Measurements from ENCODE around the gene MRI1. TPM values are rescaled to one million over a fixed set of nuclear protein-coding genes. Genes with fewer than 3 reads are reported as not detected.
A peak's percentile ranks its signal among the peaks of the same experiment; 100 is the strongest.

The MRI1 gene
- total RNA-seq, 4 donors from 2014 or later: 31.2 to 51.8 (median 42.2) TPM

DNA sequence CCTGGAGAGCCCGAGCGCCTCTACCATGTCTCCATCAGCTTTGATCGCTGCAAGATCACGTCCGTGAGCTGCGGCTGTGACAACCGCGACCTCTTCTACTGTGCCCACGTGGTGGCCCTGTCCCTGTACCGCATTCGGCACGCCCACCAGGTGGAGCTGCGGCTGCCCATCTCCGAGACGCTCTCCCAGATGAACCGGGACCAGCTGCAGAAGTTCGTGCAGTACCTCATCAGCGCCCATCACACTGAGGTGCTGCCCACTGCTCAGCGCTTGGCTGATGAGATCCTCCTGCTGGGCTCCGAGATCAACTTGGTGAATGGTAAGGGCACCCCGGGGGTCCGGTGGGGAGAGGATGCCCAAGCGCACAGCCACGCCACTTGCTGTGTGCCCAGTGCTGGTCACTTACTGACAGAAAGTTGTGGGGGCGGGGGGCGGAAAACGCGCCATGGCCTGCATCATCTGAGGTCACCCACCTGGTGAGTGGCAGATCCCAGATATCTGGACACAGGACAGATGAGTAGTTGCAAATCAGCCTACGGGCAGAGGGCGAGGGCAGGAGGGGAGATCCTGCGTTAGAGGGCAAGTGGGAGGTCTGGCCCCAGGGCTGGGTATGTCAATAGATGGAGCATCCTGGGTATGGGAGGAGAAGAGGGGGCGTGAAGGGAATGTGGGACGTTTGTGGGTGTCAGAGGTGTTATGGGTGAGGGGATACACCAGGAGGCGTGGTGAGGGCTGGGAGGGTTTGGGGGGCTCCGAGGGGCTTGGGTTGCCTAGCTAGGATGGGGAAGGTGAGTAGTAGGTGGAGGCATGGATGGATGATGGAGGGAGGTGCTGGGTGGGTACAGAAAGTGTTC, 40.7 kb downstream of the MRI1 start:
- H3K27ac ChIP-seq: no peak overlapping the region
- 69 to 75% methylated on average over 10 to 17 of the region's 35 CpGs for WGBS, 2 donors (ENCODE audit: low coverage in 1 of 2)
- no peak for TF ChIP-seq EP300 (IDR thresholded peaks at IDR 0.05)
- TF ChIP-seq, protein P1, sequence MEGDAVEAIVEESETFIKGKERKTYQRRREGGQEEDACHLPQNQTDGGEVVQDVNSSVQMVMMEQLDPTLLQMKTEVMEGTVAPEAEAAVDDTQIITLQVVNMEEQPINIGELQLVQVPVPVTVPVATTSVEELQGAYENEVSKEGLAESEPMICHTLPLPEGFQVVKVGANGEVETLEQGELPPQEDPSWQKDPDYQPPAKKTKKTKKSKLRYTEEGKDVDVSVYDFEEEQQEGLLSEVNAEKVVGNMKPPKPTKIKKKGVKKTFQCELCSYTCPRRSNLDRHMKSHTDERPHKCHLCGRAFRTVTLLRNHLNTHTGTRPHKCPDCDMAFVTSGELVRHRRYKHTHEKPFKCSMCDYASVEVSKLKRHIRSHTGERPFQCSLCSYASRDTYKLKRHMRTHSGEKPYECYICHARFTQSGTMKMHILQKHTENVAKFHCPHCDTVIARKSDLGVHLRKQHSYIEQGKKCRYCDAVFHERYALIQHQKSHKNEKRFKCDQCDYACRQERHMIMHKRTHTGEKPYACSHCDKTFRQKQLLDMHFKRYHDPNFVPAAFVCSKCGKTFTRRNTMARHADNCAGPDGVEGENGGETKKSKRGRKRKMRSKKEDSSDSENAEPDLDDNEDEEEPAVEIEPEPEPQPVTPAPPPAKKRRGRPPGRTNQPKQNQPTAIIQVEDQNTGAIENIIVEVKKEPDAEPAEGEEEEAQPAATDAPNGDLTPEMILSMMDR (IDR thresholded peaks at IDR 0.05): peak in 3 of 4 experiments; percentile 64 to 71 (median 68)
- H3K9me3 ChIP-seq: no peaks in the 10 kb centered on the region
- H3K4me1 ChIP-seq: peaks cover 0 to 7% (median 0%) of the 10 kb centered on the region in 3 donors
- ATAC-seq: no peak
- no peaks in the 10 kb centered on the region for H3K27me3 ChIP-seq
- H3K4me3 ChIP-seq: no peak overlapping the region
- peaks cover 0 to 39% of the 10 kb centered on the region in 2 donors for H3K36me3 ChIP-seq

DNA sequence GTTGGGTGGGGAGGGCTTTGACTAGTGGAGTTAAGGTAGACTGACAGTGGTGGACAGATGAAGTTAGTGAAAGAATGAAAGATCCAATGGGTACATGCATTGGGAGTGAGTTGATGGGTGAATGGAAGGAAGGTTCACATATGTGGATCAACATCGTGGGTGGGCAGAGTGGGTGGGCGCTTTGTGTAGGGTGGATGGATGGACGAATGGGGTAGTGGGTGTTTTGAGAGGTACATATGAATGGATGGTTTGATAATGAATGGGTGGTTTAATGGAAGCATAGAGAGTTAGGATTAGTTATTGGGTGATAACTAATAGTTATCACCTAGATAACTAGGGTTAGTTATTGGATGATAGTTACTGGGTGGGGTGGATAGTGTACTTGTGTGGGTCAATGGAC, 42.4 kb downstream of the MRI1 start:
- H3K36me3 ChIP-seq: peaks cover 0 to 46% of the 10 kb centered on the region in 2 donors
- H3K27me3 ChIP-seq: no peaks in the 10 kb centered on the region
- H3K4me3 ChIP-seq: no peak overlapping the region
- no peak overlapping the region for H3K27ac ChIP-seq
- no peak for ATAC-seq
- TF ChIP-seq, protein P1 (IDR thresholded peaks at IDR 0.05): no peak
- TF ChIP-seq POLR2A (IDR thresholded peaks at IDR 0.05) (no peak), POLR2AphosphoS5 (IDR thresholded peaks at IDR 0.05) (no peak), EP300 (IDR thresholded peaks at IDR 0.05) (no peak)
- H3K4me1 ChIP-seq: peaks cover 0 to 7% (median 0%) of the 10 kb centered on the region in 3 donors
- WGBS, 2 donors (ENCODE audit: low coverage in 1 of 2): 90 to 91% methylated on average over 3 of the region's 3 CpGs
- H3K9me3 ChIP-seq: no peaks in the 10 kb centered on the region

DNA sequence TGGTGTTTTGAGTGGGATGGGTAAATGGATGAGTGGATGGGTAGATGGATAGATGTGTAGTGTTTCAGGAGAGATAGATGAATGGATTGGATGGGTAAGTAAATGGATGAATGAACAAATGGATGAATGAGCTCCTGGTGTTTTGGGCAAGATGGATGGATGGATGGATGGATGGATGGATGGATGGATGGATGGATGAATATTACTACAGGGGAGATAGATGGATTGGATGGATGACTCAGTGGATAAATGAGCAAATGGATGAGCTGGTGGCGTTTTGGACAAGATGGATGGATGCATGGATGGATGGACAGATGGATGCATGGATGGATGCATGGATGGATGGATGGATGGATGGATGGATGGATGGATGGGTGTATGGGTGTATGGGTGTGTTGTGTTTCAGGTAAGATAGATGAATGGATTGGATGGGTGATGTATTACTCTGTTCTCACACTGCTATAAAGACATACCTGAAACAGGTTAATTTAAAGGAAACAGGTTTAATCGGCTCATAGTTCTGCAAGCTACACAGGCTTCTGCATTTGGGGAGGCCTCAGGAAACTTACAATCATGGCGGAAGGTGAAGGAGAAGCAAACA, 43.2 kb downstream of the MRI1 start:
- Histone ChIP-seq H3K9me3 (no peaks in the 10 kb centered on the region), H3K27ac (no peak overlapping the region), H3K4me3 (no peak overlapping the region), H3K36me3 (peaks cover 0 to 48% of the 10 kb centered on the region in 2 donors), H3K27me3 (no peaks in the 10 kb centered on the region), H3K4me1 (peaks cover 0 to 7% (median 0%) of the 10 kb centered on the region in 3 donors)
- TF ChIP-seq, protein P1 (IDR thresholded peaks at IDR 0.05): no peak
- TF ChIP-seq EP300 (IDR thresholded peaks at IDR 0.05) (no peak), POLR2AphosphoS5 (IDR thresholded peaks at IDR 0.05) (no peak), POLR2A (IDR thresholded peaks at IDR 0.05) (no peak)
- no peak for ATAC-seq
- 87 to 96% methylated on average over 2 to 3 of the region's 3 CpGs for WGBS, 2 donors (ENCODE audit: low coverage in 1 of 2)

DNA sequence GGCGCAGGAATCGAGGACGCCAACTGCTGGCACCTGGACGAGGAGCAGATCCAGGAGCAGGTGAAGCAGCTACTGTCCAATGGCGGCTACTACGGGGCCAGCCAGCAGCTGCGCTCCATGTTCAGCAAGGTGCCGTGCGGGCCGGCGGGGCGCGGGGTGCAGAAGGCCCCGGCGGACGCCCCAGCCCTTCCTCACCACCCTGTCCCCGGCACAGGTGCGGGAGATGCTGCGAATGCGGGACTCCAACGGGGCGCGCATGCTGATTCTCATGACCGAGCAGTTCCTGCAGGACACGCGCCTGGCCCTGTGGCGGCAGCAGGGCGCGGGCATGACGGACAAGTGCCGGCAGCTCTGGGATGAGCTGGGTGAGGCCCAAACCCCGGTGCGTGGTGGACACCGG, 44.5 kb downstream of the MRI1 start:
- TF ChIP-seq POLR2A (IDR thresholded peaks at IDR 0.05): no peak
- TF ChIP-seq, protein P1 (IDR thresholded peaks at IDR 0.05): no peak
- H3K27me3 ChIP-seq: no peaks in the 10 kb centered on the region
- H3K4me3 ChIP-seq: no peak overlapping the region
- no peak overlapping the region for H3K27ac ChIP-seq
- no peaks in the 10 kb centered on the region for H3K9me3 ChIP-seq
- peaks cover 0 to 7% (median 0%) of the 10 kb centered on the region in 3 donors for H3K4me1 ChIP-seq
- WGBS, 2 donors (ENCODE audit: low coverage in 1 of 2): 80% methylated on average over 1 of the region's 34 CpGs; no CpG with 5 or more reads in 1 of the 2 donors
- peaks cover 0 to 57% of the 10 kb centered on the region in 2 donors for H3K36me3 ChIP-seq
- no peak for ATAC-seq
